DMS153 treated with DMSO at 0.1 percent for 48 hours (cell line): ENCODE results near the gene CLCC1.
"Not testable (repeated sequence)": the region's sequence is repeated elsewhere in the genome, so short reads cannot be mapped to it uniquely, and the experiment has no call there.

Experiments
- DNase-seq: peaks from one replicate; lab custom pipeline; 2025; ENCODE audit not compliant: unreplicated experiment; lab: John Stamatoyannopoulos, UW

The CLCC1 gene, protein sequence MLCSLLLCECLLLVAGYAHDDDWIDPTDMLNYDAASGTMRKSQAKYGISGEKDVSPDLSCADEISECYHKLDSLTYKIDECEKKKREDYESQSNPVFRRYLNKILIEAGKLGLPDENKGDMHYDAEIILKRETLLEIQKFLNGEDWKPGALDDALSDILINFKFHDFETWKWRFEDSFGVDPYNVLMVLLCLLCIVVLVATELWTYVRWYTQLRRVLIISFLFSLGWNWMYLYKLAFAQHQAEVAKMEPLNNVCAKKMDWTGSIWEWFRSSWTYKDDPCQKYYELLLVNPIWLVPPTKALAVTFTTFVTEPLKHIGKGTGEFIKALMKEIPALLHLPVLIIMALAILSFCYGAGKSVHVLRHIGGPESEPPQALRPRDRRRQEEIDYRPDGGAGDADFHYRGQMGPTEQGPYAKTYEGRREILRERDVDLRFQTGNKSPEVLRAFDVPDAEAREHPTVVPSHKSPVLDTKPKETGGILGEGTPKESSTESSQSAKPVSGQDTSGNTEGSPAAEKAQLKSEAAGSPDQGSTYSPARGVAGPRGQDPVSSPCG

DNA sequence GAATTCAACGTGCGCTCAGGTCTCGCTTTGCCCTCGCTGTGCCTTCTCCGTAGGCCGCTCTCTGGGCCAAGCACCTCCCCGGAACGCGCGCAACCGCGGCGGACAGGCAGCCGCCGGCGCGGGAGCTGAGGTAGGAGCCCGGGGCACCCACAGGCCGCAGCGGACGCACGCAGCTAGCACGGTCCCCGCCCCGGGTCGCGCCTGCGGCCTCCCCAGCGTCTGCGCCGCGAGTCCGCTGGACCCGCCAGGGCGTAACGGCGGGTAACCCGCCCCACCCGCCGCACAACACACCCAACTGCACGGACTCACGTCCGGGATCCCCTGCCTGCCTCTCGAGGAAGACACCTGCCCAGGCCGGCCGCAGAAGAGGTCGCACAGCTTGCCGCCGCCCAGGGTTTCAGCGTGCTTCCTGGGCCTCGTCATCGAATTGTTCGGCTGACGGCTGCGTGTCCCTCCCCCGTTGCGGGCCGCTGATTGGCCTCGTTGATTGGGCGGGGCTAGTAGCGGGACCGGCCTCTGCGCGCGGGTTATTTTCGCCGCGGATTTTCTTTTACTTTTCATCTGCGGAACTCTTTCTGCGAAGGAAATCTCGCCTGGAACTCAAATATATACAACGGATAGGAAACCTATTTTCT, at the start of gene CLCC1:
TSS of gene CLCC1 (minus strand) at position 433 of the 635 bp plus-strand sequence. CDS start 13,047 bp downstream, outside the sequence.
- DNase-seq, result peak; percentile 84

DNA sequence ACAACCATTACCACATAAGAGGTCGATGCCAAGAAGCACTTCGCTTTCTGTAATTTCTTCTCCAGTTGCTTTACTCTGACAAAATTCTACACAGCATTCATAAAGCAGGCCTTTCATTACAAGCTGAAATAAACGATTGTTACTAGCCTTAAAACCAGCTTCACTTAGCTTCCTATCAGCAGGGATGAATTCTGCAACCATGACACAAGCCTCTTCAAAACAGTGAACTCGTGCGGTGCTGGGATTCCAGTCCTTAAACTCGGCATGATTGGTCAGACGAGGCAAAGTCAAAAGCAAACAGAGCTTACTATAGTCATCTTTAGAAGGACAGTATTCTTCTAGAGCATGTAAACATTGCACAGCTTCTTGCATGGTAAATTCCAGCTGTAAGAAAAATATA, 48.1 kb upstream of the CLCC1 start:
- DNase-seq, result no peak

DNA sequence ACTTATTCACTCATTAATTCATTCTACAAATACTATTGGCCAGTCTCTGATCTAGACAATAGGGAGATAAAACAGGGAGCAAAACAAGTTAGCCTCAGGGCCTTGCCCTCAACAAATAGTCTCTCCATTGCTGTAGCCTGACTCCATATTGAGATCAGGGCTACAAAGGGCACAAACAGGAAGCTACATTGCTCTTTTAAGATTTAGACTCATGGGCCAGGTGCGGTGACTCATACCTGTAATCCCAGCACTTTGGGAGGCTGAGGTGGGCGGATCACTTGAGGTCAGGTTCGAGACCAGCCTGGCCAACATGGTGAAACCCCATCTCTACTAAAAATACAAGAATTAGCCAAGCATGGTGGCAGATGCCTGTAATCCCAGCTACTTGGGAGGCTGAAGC, 33.3 kb upstream of the CLCC1 start:
- not testable (repeated sequence) for DNase-seq

DNA sequence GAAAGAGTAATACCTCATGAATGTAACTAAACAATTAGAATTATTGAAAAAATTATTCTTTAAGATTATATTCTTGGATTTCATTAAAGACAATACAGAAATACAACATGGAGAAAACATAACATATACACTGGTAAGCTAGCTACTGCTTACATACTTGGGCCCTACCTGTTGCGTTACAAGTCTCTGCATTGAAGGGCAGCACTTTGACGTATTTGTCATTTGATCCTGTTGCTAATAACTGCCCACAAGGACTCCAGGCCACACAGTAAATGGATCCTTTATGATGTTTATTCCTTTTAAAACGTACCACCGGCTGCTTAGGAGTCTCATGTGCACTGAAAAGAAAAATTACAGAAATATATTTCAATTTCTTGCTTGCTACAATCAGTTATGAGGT, 19.8 kb upstream of the CLCC1 start:
- DNase-seq, result no peak

DNA sequence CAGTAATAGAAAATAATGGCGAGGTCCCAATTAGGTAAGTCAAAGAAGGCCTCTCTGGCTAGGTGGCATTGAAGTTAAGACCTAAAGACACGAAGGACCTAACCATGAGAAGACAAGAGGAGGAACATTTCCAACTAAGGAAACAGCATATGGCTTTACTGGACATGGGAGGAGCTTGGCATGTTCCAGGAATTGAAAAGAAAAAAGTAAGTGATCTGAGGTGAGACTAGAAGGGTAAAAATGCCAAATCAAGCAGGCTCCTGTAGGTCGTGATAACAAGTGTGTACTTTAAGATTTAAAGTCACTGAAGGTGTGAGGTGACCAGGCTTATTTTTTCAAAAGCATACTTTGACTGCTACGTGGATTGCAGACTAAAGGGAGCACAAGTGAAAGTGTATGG, 13.4 kb upstream of the CLCC1 start:
- DNase-seq, result no peak

DNA sequence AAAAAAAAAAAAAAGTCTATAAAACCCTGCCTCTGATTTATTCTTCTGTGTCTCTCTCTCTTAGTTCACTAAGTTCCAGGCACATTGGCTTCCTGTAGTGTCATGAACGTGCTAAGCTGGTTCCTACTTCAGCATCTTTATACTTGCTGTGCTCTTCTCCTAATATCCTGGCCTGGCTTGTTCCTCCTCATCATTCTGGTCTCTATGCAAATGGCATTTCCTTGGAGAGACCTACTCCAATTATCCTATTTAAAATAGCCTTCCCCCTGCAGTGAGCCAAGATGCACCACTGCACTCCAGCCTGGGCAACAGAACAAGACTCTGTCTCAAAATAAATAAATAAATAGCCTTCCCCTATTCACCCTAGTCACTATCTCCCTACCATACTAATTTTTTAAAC, 9.7 kb upstream of the CLCC1 start:
- no peak for DNase-seq

DNA sequence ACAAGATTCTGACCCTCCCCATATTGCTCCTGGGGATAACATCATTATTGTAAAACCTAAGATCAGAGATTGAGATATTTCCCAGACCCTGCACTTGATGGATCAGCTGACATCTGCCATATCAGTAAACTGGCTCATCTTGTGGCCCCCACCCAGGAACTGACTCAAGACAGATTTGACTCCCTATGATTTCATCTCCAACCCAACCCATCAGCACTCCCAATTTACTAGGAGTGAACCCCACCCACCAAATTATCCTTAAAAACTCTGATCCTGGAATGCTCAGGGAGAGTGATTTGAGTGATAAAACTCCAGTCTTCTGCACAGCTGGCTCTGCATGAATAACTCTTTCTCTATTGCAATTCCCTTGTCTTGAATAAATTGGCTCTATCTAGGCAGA, 6.1 kb upstream of the CLCC1 start:
- no peak for DNase-seq

DNA sequence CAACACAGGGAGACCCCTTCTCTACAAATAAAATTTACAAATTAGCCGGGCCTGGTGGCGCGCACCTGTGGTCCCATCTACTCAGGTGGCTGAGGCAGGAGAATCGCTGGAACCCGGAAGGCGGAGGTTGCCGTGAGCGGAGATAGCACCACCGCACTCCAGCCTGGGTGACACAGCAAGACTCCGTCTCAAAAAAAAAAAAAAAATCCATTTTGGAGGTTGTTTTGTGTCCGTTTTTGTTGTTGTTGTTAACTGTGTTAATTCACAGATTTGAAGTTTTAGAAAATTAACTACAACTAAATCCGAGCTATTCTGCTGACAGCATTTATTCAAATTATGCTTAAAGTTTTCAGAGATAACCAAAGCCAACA, 618 bp downstream of the CLCC1 start:
- DNase-seq, result no peak

DNA sequence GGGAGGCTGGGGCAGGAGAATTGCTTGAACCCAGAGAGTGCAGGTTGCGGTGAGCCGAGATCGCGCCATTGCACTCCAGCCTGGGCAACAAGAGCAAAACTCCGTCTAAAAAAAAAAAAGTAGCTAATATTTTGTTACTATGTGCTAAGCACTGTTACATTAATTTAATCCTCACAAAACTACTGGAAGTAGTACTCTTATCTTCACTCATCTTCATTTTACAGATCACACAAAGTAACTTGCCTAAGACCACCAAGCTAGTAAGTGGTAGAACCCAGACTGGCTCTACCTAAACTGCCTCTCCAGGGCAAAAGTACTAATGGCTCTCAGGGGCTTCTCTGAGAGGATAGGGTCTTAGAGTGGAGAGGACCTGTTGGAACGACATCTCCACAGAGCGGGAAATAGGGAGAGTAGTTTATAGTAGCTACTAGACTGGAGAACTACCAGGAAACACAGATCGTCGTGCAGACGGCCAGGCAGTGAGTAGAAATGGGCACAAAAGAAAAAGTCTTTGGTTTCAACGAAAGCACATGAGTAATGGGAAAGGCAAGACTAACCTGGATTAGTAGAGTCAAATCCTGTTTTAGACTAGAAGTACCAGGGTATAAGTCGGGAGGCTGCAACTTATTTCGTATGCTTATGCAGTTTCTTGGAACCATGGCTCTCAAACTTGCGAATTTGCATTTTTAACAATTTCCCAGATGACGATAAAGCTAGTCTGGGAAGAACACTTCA, 1.4 kb downstream of the CLCC1 start:
- DNase-seq, result no peak

DNA sequence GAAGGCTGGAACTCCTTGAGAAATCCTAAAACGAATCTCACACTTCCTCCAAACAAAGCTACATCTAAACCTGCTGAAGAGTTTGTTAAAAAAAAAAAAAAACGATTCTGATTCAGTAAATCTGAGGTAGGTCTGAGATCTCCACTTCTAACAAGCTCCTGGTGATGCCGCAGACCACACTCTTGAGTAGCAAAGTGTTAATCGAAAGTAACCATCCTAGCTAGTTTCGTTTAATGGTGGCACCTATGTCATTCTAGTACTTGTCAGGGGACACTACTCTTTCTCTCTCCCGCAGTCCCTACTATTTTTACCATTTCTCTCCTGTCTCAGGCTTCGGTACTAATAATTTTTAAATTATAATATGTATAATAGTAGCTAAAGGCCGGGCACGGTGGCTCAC, 2.1 kb downstream of the CLCC1 start:
- DNase-seq, result no peak

DNA sequence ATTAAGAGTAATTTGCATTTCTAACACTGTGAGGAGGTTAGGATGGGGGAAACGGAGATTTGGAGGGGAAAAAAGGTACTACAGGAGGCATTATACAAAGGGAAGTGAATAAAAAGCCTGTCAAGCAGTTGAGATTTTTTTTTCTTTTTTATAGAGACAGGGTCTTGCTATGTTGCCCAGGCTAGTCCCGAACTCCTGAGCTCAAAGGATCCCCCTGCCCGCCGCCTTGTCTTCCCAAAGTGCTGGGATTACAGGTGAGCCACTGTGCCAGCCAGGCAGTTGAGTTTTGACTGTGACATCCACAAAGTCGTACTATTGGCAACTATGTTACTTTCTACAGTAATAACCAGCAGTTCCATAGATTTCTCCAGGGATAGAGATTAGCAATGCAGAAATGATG, 2.6 kb downstream of the CLCC1 start:
- DNase-seq, result no peak

DNA sequence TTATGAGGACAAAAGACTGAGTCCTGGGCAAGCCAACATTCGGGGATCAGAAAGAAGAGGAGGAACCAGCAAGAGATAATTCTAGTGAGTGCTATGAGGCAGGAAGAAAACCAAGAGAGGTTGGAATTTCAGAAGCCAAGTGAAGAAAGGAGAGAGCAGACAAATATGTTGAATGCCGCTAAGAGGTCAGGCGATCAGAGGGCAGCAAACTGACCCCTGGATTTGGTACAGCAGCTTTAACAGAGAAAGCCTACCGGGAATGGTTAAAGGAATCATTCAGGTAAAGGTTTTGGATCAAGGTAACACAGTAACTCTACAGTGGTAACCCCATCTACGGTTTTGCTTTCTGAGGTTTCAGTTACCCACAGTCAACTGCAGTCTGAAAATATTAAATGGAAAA, 5.4 kb downstream of the CLCC1 start:
- no peak for DNase-seq

DNA sequence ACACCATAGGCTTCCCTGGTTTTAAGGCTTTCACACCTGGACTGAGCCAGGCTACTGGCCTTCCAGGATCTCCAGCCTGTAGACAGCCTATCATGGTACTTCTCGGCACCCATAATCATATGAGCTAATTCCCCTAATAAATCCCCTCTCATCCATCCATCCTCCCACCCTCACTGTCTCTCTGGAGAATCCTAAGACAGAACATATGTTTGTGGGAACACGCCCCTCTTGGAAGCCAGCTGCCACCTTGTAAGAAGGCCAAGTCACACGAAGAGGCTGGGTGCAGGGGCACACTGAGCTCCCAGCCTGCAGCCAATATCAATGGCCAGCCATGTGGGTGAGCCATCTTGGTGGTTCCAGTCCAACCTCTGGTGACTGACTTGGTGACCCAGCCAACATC, 7.4 kb downstream of the CLCC1 start:
- DNase-seq, result no peak

DNA sequence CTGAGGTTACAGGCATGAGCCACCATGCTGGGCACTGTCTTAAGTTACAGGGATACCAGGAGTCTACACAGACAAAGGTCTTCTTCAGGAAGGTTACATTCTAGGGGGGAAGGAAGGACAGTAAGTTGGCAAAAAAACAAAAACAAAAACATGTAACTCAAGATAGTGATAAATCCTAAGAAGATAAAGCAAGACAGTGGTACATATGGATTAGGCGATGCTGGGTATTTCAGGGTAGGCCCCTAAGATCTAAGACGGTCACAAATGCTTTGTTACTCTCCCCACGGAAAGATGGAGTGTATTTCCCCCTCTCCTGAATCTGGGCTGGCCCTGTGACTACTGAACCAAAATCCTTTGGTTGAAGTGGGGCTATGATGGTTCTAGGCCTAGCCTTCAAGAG, 8.2 kb downstream of the CLCC1 start:
- DNase-seq, result no peak

DNA sequence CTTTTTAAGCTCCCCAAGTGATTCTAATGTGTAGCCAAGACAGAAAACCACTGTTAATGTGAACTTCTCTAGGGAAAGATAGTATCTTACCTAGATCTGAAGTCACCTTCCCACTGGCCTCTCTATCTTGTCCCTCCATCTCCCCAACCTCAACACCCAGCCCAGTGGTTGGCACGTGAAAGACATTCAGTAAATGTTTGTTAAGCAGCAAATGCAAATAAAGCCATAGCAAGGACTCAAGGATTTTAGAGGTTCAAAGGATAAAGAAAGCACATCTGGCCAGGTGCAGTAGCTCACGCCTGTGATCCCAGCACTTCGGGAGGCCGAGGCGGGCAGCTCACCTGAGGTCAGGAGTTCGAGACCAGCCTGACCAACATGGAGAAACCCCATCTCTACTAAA, 9.8 kb downstream of the CLCC1 start:
- DNase-seq, result no peak

DNA sequence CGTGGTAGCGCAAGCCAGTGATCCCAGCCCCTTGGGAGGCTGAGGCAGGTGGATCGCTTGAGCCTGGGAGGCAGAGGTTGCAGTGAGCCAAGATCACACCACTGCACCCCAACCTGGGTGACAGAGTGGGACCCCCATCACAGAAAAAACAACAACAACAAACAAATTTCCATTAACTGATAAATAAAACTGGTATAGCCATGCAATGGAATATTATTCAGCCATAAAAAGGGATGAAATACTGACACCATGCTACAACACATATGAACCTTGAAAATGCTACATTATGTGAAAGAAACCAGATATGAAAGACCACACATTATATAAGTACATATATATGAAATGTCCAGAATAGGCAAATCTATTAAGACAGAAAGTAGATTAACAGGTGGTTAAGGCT, 12.0 kb downstream of the CLCC1 start:
- no peak for DNase-seq

DNA sequence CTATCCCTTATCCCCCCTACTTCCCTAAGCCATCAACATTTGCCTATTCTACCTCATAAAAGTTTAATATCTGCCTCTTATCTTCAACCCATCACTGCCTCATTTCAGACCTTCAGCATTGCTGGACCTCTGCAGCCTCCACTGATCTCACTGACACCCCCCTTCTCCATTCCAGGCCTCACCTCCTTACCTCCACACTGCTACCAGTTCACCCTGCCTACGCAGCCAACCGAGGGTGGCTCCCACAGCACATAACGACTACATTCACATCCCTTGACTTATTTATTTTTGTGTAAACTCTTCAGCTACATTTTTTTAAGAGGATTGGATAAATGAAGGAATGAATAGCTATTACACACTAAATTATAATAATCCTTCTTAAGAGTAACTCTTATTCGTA, 14.2 kb downstream of the CLCC1 start:
- no peak for DNase-seq

DNA sequence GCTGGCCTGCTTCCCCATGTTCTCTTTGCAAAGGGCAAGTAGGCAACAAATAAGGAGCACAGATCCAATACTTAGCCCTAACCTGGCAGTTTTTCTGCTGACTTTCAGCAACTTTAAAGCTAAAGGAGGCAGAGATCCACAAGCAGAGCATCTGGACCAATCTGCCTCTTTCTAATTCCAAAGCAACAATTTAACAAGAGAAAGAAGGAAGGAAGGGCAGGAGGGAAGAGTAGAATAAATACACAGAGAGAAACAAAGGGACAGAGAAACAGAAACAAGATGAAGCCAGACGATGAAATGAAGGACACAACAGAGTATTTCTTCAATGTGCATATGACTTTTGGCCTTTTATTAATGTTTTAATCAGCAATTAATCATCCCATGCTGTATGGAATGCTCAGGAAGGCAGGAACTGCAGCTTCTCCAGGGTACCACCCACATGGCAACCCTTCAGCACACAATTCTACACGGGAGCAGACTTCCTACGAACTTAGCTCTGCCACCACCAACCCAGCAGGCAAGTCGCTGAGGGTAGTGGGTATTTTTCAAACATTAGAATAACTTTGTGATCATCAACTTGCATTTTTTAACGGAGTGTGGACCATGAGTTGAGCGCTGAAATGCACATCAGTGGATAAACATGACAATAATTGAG, 15.3 kb downstream of the CLCC1 start:
- DNase-seq, result no peak

DNA sequence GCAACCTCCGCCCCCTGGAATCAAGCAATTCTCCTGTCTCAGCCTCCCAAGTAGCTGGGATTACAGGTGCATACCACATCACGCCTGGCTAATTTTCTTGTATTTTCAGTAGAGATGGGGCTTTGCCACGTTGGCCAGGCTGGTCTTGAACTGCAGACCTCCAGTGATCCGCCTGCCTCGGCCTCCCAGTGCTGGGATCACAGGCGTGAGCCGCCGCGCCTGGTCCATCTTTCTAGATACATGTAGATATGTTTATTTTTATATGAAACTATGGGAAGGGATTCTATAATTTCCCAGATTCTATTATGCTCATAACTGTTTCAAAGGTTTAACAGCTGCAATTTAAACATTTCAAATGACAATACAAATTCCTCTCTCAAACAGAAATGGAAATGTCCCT, 27.1 kb downstream of the CLCC1 start:
- no peak for DNase-seq

DNA sequence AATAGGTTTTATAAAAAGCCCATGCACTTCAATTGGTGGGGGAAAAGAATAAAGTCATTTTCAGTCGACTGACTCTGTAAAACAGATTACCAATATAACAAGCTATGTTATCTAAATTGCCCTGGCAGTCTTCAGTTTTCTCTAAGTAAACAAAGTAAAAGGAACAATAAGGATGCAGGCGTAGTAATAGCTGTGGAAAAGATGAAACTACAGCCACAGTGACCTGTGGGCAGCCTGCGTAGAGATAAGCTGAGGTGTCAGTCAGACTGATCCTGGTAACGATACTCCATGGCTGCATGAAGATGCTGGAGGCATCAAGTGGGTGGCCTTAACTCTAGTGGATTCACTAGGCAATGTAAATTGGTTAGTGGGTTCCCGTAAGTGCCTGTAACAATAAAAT, 29.3 kb downstream of the CLCC1 start:
- no peak for DNase-seq

DNA sequence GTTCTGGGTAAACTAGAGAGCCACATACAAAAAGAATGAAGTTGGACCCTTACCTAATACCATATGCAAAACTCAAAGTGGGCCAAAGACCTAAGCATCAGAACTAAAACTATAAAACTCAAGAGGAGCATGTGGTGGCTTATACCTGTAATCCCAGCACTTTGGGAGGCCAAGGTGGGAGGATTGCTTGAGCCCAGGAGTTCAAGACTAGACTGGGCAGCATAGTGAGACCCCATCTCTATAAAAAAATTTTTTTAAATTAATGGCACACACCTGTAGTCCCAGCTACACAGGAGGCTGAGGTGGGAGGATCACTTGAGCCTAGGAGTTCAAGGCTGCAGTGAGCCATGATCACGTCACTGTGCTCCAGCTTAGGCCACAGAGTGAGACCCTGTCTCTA, 35.7 kb downstream of the CLCC1 start:
- not testable (repeated sequence) for DNase-seq
